B cell (primary cell): ENCODE measurements around the gene ZSWIM7. TPM values are rescaled to one million over a fixed set of nuclear protein-coding genes. Genes with fewer than 3 reads are reported as not detected.

Source experiments
- ATAC-seq: fragments of 200-7000 bp; cut with Tn5 transposase; one replicate; pipeline ENCODE4 v1.10.0; 2021; ENCODE audit warnings: low read depth, mild to moderate bottlenecking, moderate number of reproducible peaks, moderate library complexity
- CTCF ChIA-PET: fragments of 350-600 bp; sonication (Branson Sonifier 250); formaldehyde crosslinking; loops from one replicate; lab custom pipeline; 2021; ENCODE audit warnings: antibody characterized with exemption, inconsistent platforms; lab: Charles Lee
- POLR2A ChIA-PET: fragments of 350-600 bp; sonication (Branson Sonifier 250); formaldehyde crosslinking; loops from one replicate; lab custom pipeline; 2021; ENCODE audit warnings: antibody characterized with exemption; lab: Charles Lee
- DNase-seq: peaks from one replicate; pipeline ENCODE4 v3.0.0; 2013
- H2AFZ ChIP-seq: 2 replicates; pipeline ENCODE4 v1.6.1; 2012; ENCODE audit warnings: mild to moderate bottlenecking, low read depth, low read length; ENCODE audit not compliant: insufficient read depth, poor library complexity, severe bottlenecking
- H3K27ac ChIP-seq, 2 donors: 1 replicate in 1 of 2; 2 replicates in 1 of 2; pipeline ENCODE4 v1.5.1; 2012 to 2013; ENCODE audit warnings: low read length in 2 of 2, mild to moderate bottlenecking in 2 of 2, moderate library complexity in 1 of 2
- H3K27me3 ChIP-seq, 4 experiments: fragments of 200-600 bp in 1 of 4; sonication (generic) in 1 of 4; replicated peaks in 1 of 4; 1 replicate in 2 of 4; 2 replicates in 2 of 4; pipeline versions ENCODE4 v1.6.1 to v1.7.0; 2013 to 2016; ENCODE audit warnings: low read length in 3 of 4, mild to moderate bottlenecking in 2 of 4, mixed read lengths in 1 of 4, moderate library complexity in 1 of 4; ENCODE audit not compliant: insufficient read depth in 4 of 4, control insufficient read depth in 3 of 4; ENCODE audit errors: control extremely low read depth in 1 of 4
- H3K36me3 ChIP-seq, 2 experiments: replicated peaks in 1 of 2; 1 replicate in 1 of 2; 2 replicates in 1 of 2; pipeline versions ENCODE4 v1.6.1 to v1.7.1; 2013; ENCODE audit warnings: low read length in 1 of 2; ENCODE audit not compliant: insufficient read depth in 2 of 2, control insufficient read depth in 1 of 2; ENCODE audit errors: control extremely low read depth in 1 of 2, extremely low read depth in 1 of 2
- H3K4me1 ChIP-seq, 2 donors: fragments of 200-600 bp in 1 of 2; sonication (generic) in 1 of 2; 1 replicate in 1 of 2; 2 replicates in 1 of 2; pipeline versions ENCODE4 v1.5.1 to v1.6.1; 2013 to 2017; ENCODE audit warnings: low read length in 2 of 2; ENCODE audit not compliant: control insufficient read depth in 2 of 2, insufficient read depth in 2 of 2
- H3K4me2 ChIP-seq: replicated peaks from 2 replicates; pipeline ENCODE3; 2012; ENCODE audit warnings: mild to moderate bottlenecking, low read depth, low read length; ENCODE audit not compliant: poor library complexity, severe bottlenecking
- H3K4me3 ChIP-seq, 5 experiments: fragments of 200-600 bp in 1 of 5; sonication (generic) in 1 of 5; 1 replicate in 3 of 5; 2 replicates in 2 of 5; pipeline versions ENCODE4 v1.5.1 to v1.7.0; 2011 to 2016; ENCODE audit warnings: low read length in 4 of 5, mild to moderate bottlenecking in 4 of 5, low read depth in 2 of 5, control low read depth in 1 of 5, moderate library complexity in 1 of 5; ENCODE audit not compliant: insufficient read depth in 1 of 5; ENCODE audit errors: control extremely low read depth in 1 of 5, extremely low read depth in 1 of 5
- H3K79me2 ChIP-seq: fragments of 200-600 bp; sonication (generic); one replicate; pipeline ENCODE4 v1.6.0; 2016; ENCODE audit warnings: low read length; ENCODE audit not compliant: control insufficient read depth, insufficient read depth
- H3K9ac ChIP-seq: fragments of 200-600 bp; sonication (generic); 2 replicates; pipeline ENCODE4 v1.6.1; 2017; ENCODE audit warnings: mild to moderate bottlenecking, low read length, moderate library complexity
- H3K9me3 ChIP-seq, 3 donors: one replicate each; pipeline versions ENCODE4 v1.6.1 to v1.7.1; 2013; ENCODE audit warnings: low read length in 2 of 3; ENCODE audit not compliant: control insufficient read depth in 2 of 3, insufficient read depth in 1 of 3; ENCODE audit errors: control extremely low read depth in 1 of 3
- H4K20me1 ChIP-seq: 2 replicates; pipeline ENCODE4 v1.6.0; 2012; ENCODE audit warnings: mild to moderate bottlenecking, low read length; ENCODE audit not compliant: insufficient read depth, control insufficient read depth, poor library complexity, severe bottlenecking
- H3K27ac Mint-ChIP-seq: one replicate; pipeline ENCODE4 v1.8.0; 2021; ENCODE audit warnings: mixed read lengths
- H3K27me3 Mint-ChIP-seq: one replicate; pipeline ENCODE4 v1.8.0; 2021; ENCODE audit warnings: mixed read lengths
- H3K4me1 Mint-ChIP-seq: one replicate; pipeline ENCODE4 v1.8.0; 2021; ENCODE audit warnings: mixed read lengths
- H3K4me3 Mint-ChIP-seq: one replicate; pipeline ENCODE4 v1.8.0; 2021; ENCODE audit warnings: mixed read lengths
- H3K9me3 Mint-ChIP-seq: one replicate; pipeline ENCODE4 v1.8.0; 2022; ENCODE audit warnings: mixed read lengths; ENCODE audit not compliant: insufficient read depth
- CTCF ChIP-seq: fragments of 200-600 bp; IDR thresholded peaks from one replicate; pipeline ENCODE4 v1.8.0; 2022; ENCODE audit warnings: antibody characterized with exemption, mild to moderate bottlenecking
- EZH2 ChIP-seq: IDR thresholded peaks from 2 replicates; pipeline ENCODE4 v1.6.1; 2012; ENCODE audit warnings: borderline replicate concordance, low read depth, mild to moderate bottlenecking, moderate library complexity, low read length; ENCODE audit not compliant: insufficient read depth, poor library complexity, severe bottlenecking
- WGBS: methylation state at CpG from one replicate; pipeline ENCODE4 v1.1.5; 2013; ENCODE audit warnings: missing lambda C conversion rate; ENCODE audit not compliant: insufficient coverage; 5-methylcytosine and 5-hydroxymethylcytosine counted together
- intact Hi-C: fragments of 100-400 bp; cut with micrococcal nuclease; formaldehyde crosslinking; loops from one replicate; pipeline ENCODE4 v1.10.0; 2022
- polyA plus RNA-seq: library from polyadenylated mRNA; depleted of rRNA; stranded (reverse); fragments of >200 nt; gene quantifications from 2 replicates; pipeline ENCODE4 v1.2.3, GENCODE V29; 2012
- total RNA-seq, 2 donors: library from RNA; stranded (reverse); fragments of 120-200 nt in 1 of 2; gene quantifications; 1 replicate in 1 of 2; 2 replicates in 1 of 2; pipeline versions ENCODE4 v1.2.3 to v1.2.4, GENCODE V29; 2013 to 2022

The ZSWIM7 gene
- total and polyA plus RNA-seq, 2 donors (not counting 1 experiment from before 2014, with no cell fraction given), result 25.1 to 39.3 TPM

- intact Hi-C loops, result no loop called here
Measured at GRCh38 chr17:15935891-15936290, 63.6 kb downstream of the ZSWIM7 start.

GRCh38 chr17:15934866-15935265, 64.6 kb downstream of the ZSWIM7 start:
- H3K4me2 ChIP-seq, result no peak overlapping the region
- H3K27me3 ChIP-seq, result no peaks in the 10 kb centered on the region
- H2AFZ ChIP-seq, result no peak overlapping the region
- no peak for TF ChIP-seq CTCF
- TF ChIP-seq EZH2, result no peak
- H3K79me2 ChIP-seq, result no peaks in the 10 kb centered on the region
- POLR2A ChIA-PET, result no interaction called here
- DNase-seq (no peak), ATAC-seq (no peak)
- no peaks in the 10 kb centered on the region for H3K36me3 ChIP-seq
- H4K20me1 ChIP-seq, result no peaks in the 10 kb centered on the region
- no peak overlapping the region for H3K4me3 Mint-ChIP-seq
- CTCF ChIA-PET, result no interaction called here
- intact Hi-C loops, result no loop called here
- no peak overlapping the region for H3K9ac ChIP-seq
- H3K27me3 Mint-ChIP-seq, result no peaks in the 10 kb centered on the region
- H3K4me1 Mint-ChIP-seq, result no peaks in the 10 kb centered on the region
- no peak overlapping the region for H3K27ac Mint-ChIP-seq
- no peak overlapping the region for H3K4me3 ChIP-seq
- no peak overlapping the region for H3K27ac ChIP-seq
- no peaks in the 10 kb centered on the region for H3K4me1 ChIP-seq
- no peaks in the 10 kb centered on the region for H3K9me3 Mint-ChIP-seq
- H3K9me3 ChIP-seq, result no peaks in the 10 kb centered on the region
- no CpG with 5 or more reads among the region's 5 CpGs for WGBS

More at GRCh38 chr17:15935891-15936290, 63.6 kb downstream of the ZSWIM7 start:
- ChIA-PET POLR2A (no interaction called here), CTCF (no interaction called here)
- Mint-ChIP-seq H3K9me3 (no peaks in the 10 kb centered on the region), H3K4me1 (no peaks in the 10 kb centered on the region), H3K27ac (no peak overlapping the region), H3K4me3 (no peak overlapping the region), H3K27me3 (peaks cover 4% of the 10 kb centered on the region)
- no peaks in the 10 kb centered on the region for H3K4me1 ChIP-seq
- H3K9me3 ChIP-seq, result no peaks in the 10 kb centered on the region
- no peaks in the 10 kb centered on the region for H3K79me2 ChIP-seq
- TF ChIP-seq CTCF (no peak), EZH2 (no peak)
- DNase-seq (no peak), ATAC-seq (no peak)
- H3K4me3 ChIP-seq, result no peak overlapping the region
- H3K9ac ChIP-seq, result no peak overlapping the region
- H3K4me2 ChIP-seq, result no peak overlapping the region
- WGBS, result 79% methylated on average over 2 of the region's 7 CpGs
- no peak overlapping the region for H3K27ac ChIP-seq
- H2AFZ ChIP-seq, result no peak overlapping the region
- H4K20me1 ChIP-seq, result no peaks in the 10 kb centered on the region
- H3K27me3 ChIP-seq, result peaks cover 0 to 2% (median 0%) of the 10 kb centered on the region in 4 experiments
- H3K36me3 ChIP-seq, result no peaks in the 10 kb centered on the region
